Coronary artery (tissue), 2 donors: ENCODE results near the gene SLC5A5.

Experiments
- DNase-seq: peaks from one replicate; pipeline ENCODE4 v3.0.0-alpha.2; 2017; ENCODE audit warnings: low spot score
- H3K27ac ChIP-seq, 2 donors: fragments of 200-600 bp; sonication (generic); one replicate each; pipeline ENCODE4 v1.5.1; 2016 to 2019
- H3K4me3 ChIP-seq: fragments of 200-600 bp; sonication (generic); 2 replicates; pipeline ENCODE4 v1.5.1; 2016; ENCODE audit warnings: mild to moderate bottlenecking, moderate library complexity
- TF ChIP-seq, protein P1 (sequence below): fragments of 200-600 bp; sonication (generic); IDR thresholded peaks from one replicate; pipeline ENCODE4 v1.5.1; 2019; ENCODE audit warnings: antibody characterized with exemption

The SLC5A5 gene

DNA sequence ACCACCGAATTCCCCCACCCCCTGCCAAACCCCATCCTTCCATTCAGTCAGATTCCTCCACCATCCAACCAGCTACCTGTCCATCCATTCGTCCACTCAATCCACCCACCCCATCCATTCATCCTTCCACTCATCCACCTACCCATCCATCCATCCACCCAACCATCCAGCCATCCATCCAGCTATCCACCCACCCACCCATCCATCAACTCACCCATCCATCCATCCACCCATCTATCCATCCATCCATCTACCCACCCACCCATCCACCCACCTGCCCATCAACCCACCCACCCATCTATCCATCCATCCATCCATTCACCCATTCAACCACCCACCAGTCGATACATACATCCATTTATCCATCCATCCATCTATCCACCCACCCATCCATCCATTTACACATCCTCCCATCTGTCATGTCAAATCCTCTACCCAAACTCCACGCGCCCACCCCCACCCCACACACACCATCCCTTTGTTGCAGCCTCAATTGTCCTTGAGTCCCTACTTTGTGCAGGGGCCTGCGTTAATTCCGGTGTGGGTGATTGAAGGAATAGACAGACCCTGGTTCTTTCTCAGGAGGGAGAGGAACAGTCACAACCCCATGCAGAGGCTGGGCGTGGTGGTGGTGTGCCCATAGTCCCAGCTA, 5.3 kb upstream of the SLC5A5 start:
- DNase-seq = no peak
- TF ChIP-seq, protein P1, sequence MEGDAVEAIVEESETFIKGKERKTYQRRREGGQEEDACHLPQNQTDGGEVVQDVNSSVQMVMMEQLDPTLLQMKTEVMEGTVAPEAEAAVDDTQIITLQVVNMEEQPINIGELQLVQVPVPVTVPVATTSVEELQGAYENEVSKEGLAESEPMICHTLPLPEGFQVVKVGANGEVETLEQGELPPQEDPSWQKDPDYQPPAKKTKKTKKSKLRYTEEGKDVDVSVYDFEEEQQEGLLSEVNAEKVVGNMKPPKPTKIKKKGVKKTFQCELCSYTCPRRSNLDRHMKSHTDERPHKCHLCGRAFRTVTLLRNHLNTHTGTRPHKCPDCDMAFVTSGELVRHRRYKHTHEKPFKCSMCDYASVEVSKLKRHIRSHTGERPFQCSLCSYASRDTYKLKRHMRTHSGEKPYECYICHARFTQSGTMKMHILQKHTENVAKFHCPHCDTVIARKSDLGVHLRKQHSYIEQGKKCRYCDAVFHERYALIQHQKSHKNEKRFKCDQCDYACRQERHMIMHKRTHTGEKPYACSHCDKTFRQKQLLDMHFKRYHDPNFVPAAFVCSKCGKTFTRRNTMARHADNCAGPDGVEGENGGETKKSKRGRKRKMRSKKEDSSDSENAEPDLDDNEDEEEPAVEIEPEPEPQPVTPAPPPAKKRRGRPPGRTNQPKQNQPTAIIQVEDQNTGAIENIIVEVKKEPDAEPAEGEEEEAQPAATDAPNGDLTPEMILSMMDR = no peak
- Histone ChIP-seq H3K4me3 (no peak overlapping the region), H3K27ac (no peak overlapping the region)

GRCh38 chr19:17866964-17867486, 4.7 kb upstream of the SLC5A5 start:
- TF ChIP-seq, protein P1 = no peak
- Histone ChIP-seq H3K27ac (no peak overlapping the region), H3K4me3 (no peak overlapping the region)
- DNase-seq = no peak

- Histone ChIP-seq H3K4me3 (no peak overlapping the region), H3K27ac (no peak overlapping the region)
- DNase-seq = no peak
- TF ChIP-seq, protein P1 = no peak
These were observed 3.1 kb upstream of the SLC5A5 start for GRCh38 chr19:17868669-17869068.

DNA sequence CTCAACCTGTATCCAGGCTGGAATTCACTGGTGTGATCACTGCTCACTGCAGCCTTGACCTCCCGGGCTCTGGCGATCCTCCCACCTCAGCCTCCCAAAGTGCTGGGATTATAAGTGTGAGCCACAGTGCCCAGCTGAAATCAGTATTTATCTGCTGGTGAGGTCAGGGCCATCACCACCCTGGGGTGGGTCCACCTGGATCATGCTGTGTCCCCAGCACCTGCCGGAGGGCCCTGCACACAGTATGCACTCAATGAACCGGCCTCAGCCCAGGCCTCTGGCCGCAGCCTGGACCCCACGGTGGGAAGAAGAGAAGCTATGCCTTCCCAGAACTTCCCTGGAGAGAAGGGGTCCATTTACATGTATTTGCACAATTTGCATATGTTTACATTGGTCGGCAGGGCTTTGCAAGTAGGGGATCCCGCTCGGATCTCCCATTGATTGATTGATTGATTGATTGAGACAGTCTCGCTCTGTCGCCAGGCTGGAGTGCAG, 2.6 kb upstream of the SLC5A5 start:
- no peak for DNase-seq
- H3K4me3 ChIP-seq = no peak overlapping the region
- no peak overlapping the region for H3K27ac ChIP-seq
- TF ChIP-seq, protein P1 = no peak

GRCh38 chr19:17871032-17871877, 490 bp upstream of the SLC5A5 start:
- Histone ChIP-seq H3K27ac (no peak overlapping the region), H3K4me3 (peak overlapping the region; percentile 55)
- DNase-seq = no peak
- TF ChIP-seq, protein P1 = no peak

GRCh38 chr19:17872251-17873001, 681 bp downstream of the SLC5A5 start:
- TF ChIP-seq, protein P1 = no peak
- Histone ChIP-seq H3K4me3 (peak overlapping the region; percentile 55), H3K27ac (no peak overlapping the region)
- DNase-seq = no peak
